ENCODE data around the gene KAT14.
"Not testable (repeated sequence)": the region's sequence is repeated elsewhere in the genome, so short reads cannot be mapped to it uniquely, and the experiment has no call there.

GRCh38 chr20:18226741-18227140 lies 89.1 kb downstream of the KAT14 start:
- TF ChIP-seq CTCF, POLR2A, EP300 (IDR thresholded peaks at IDR 0.05): not testable (repeated sequence)

All from tibial nerve (tissue), 4 donors.